H9 (cell line): ENCODE data around the gene DHRS13. TPM values are rescaled to one million over a fixed set of nuclear protein-coding genes. Genes with fewer than 3 reads are reported as not detected.
A peak's percentile ranks its signal among the peaks of the same experiment; 100 is the strongest.
"Not testable (repeated sequence)": the region's sequence is repeated elsewhere in the genome, so short reads cannot be mapped to it uniquely, and the experiment has no call there.

Source experiments
- DNase-seq: peaks from one replicate; pipeline ENCODE4 v3.0.0-alpha.2; 2017
- H2AFZ ChIP-seq: one replicate; pipeline ENCODE4 v1.6.1; 2013; ENCODE audit warnings: mild to moderate bottlenecking, low read length, control low read depth, moderate library complexity
- H2AK5ac ChIP-seq: 2 replicates; pipeline ENCODE4 v1.6.1; 2013; ENCODE audit warnings: low read length, control low read depth, mixed read lengths; ENCODE audit not compliant: insufficient read length
- H2BK120ac ChIP-seq: one replicate; pipeline ENCODE4 v1.6.1; 2013; ENCODE audit warnings: low read depth, mild to moderate bottlenecking, low read length, control low read depth, inconsistent platforms; ENCODE audit not compliant: poor library complexity, severe bottlenecking
- H2BK12ac ChIP-seq: 2 replicates; pipeline ENCODE4 v1.6.1; 2013; ENCODE audit warnings: low read length, control low read depth, mixed read lengths, low read depth; ENCODE audit not compliant: insufficient read length
- H2BK15ac ChIP-seq: 2 replicates; pipeline ENCODE4 v1.6.1; 2013; ENCODE audit warnings: low read depth, low read length, control low read depth
- H2BK20ac ChIP-seq: one replicate; pipeline ENCODE4 v1.6.1; 2013; ENCODE audit warnings: low read depth, mild to moderate bottlenecking, low read length, control low read depth, inconsistent platforms; ENCODE audit not compliant: poor library complexity, severe bottlenecking
- H2BK5ac ChIP-seq: 2 replicates; pipeline ENCODE4 v1.6.1; 2013; ENCODE audit warnings: low read length, control low read depth, mixed read lengths; ENCODE audit not compliant: insufficient read length
- H3K14ac ChIP-seq: 2 replicates; pipeline ENCODE4 v1.6.1; 2013; ENCODE audit warnings: low read length, control low read depth; ENCODE audit not compliant: insufficient read depth
- H3K18ac ChIP-seq: 2 replicates; pipeline ENCODE4 v1.6.1; 2013; ENCODE audit warnings: low read depth, mild to moderate bottlenecking, mixed read lengths, low read length, control low read depth; ENCODE audit not compliant: insufficient read length
- H3K23ac ChIP-seq: 2 replicates; pipeline ENCODE4 v1.6.1; 2013; ENCODE audit warnings: low read length, control low read depth, mixed read lengths, low read depth; ENCODE audit not compliant: insufficient read length
- H3K23me2 ChIP-seq: 2 replicates; pipeline ENCODE4 v1.6.1; 2013; ENCODE audit warnings: low read depth, mild to moderate bottlenecking, mixed read lengths, low read length, control low read depth; ENCODE audit not compliant: insufficient read length, poor library complexity, severe bottlenecking
- H3K27ac ChIP-seq: 2 replicates; pipeline ENCODE4 v1.5.1; 2013; ENCODE audit warnings: low read length, control low read depth, mixed read lengths, low read depth; ENCODE audit not compliant: insufficient read length
- H3K27me3 ChIP-seq: 2 replicates; pipeline ENCODE4 v1.6.1; 2013; ENCODE audit warnings: low read length, control low read depth, inconsistent platforms; ENCODE audit not compliant: insufficient read depth
- H3K4ac ChIP-seq: 2 replicates; pipeline ENCODE4 v1.6.1; 2013; ENCODE audit warnings: low read depth, mild to moderate bottlenecking, control low read depth, inconsistent platforms, low read length, moderate library complexity
- H3K4me1 ChIP-seq: 2 replicates; pipeline ENCODE4 v1.6.1; 2013; ENCODE audit warnings: low read length, control low read depth, inconsistent platforms; ENCODE audit not compliant: insufficient read depth
- H3K4me2 ChIP-seq: 2 replicates; pipeline ENCODE4 v1.6.1; 2013; ENCODE audit warnings: low read length, control low read depth, mixed read lengths; ENCODE audit not compliant: insufficient read length, insufficient read depth
- H3K56ac ChIP-seq: 2 replicates; pipeline ENCODE4 v1.6.1; 2013; ENCODE audit warnings: low read depth, mild to moderate bottlenecking, mixed read lengths, low read length, control low read depth; ENCODE audit not compliant: insufficient read length
- H3K79me1 ChIP-seq: 2 replicates; pipeline ENCODE4 v1.6.1; 2013; ENCODE audit warnings: low read depth, mild to moderate bottlenecking, moderate library complexity, low read length, control low read depth, inconsistent platforms; ENCODE audit not compliant: insufficient read depth, poor library complexity, severe bottlenecking
- H3K79me2 ChIP-seq: 2 replicates; pipeline ENCODE4 v1.6.1; 2013; ENCODE audit warnings: low read length, control low read depth, inconsistent platforms; ENCODE audit not compliant: insufficient read depth
- H3K9ac ChIP-seq: 2 replicates; pipeline ENCODE4 v1.6.1; 2013; ENCODE audit warnings: low read length, control low read depth, mixed read lengths; ENCODE audit not compliant: insufficient read length; ENCODE audit errors: extremely low read depth
- H3K9me3 ChIP-seq: one replicate; pipeline ENCODE4 v1.6.1; 2013; ENCODE audit warnings: low read depth, low read length, inconsistent platforms; ENCODE audit not compliant: control insufficient read depth
- H3T11ph ChIP-seq: one replicate; pipeline ENCODE4 v1.6.1; 2013; ENCODE audit warnings: mild to moderate bottlenecking, low read length, control low read depth, inconsistent platforms
- H4K20me1 ChIP-seq: one replicate; pipeline ENCODE4 v1.6.1; 2013; ENCODE audit not compliant: control insufficient read depth, insufficient read length, insufficient read depth
- H4K5ac ChIP-seq: 2 replicates; pipeline ENCODE4 v1.6.1; 2013; ENCODE audit warnings: low read depth, mild to moderate bottlenecking, mixed read lengths, low read length, control low read depth; ENCODE audit not compliant: insufficient read length
- H4K8ac ChIP-seq: replicated peaks from 2 replicates; pipeline ENCODE4 v1.6.1; 2013; ENCODE audit warnings: low read length, control low read depth, mixed read lengths, low read depth; ENCODE audit not compliant: insufficient read length
- H4K91ac ChIP-seq: 2 replicates; pipeline ENCODE4 v1.6.1; 2013; ENCODE audit warnings: low read depth, mild to moderate bottlenecking, moderate library complexity, mixed read lengths, low read length, control low read depth; ENCODE audit not compliant: insufficient read length
- H3K27ac Mint-ChIP-seq, 3 experiments: 2 replicates in 2 of 3; 3 replicates in 1 of 3; pipeline ENCODE4 v1.8.0; 2020 to 2021; ENCODE audit warnings: mixed read lengths in 3 of 3, mild to moderate bottlenecking in 1 of 3, moderate library complexity in 1 of 3
- H3K27me3 Mint-ChIP-seq: 2 replicates; pipeline ENCODE4 v1.8.0; 2021; ENCODE audit warnings: low read depth, mild to moderate bottlenecking, moderate library complexity, mixed read lengths
- H3K36me3 Mint-ChIP-seq, 3 experiments: 2 replicates in 2 of 3; 3 replicates in 1 of 3; pipeline ENCODE4 v1.8.0; 2020 to 2021; ENCODE audit warnings: low read depth in 3 of 3, mixed read lengths in 3 of 3; ENCODE audit not compliant: insufficient read depth in 1 of 3
- H3K4me1 Mint-ChIP-seq, 2 experiments: 2 replicates each; pipeline ENCODE4 v1.8.0; 2020; ENCODE audit warnings: mixed read lengths in 2 of 2
- H3K4me3 Mint-ChIP-seq, 2 experiments: 2 replicates in 1 of 2; 3 replicates in 1 of 2; pipeline ENCODE4 v1.8.0; 2020 to 2021; ENCODE audit warnings: mild to moderate bottlenecking in 2 of 2, mixed read lengths in 2 of 2, moderate library complexity in 1 of 2
- H3K9me3 Mint-ChIP-seq, 2 experiments: 2 replicates in 1 of 2; 3 replicates in 1 of 2; pipeline ENCODE4 v1.8.0; 2020; ENCODE audit warnings: mild to moderate bottlenecking in 2 of 2, mixed read lengths in 2 of 2, moderate library complexity in 1 of 2
- WGBS: extraction: QIAGEN DNeasy Blood & Tissue Kit; methylation state at CpG from one replicate; pipeline ENCODE4 v1.1.7; 2013; ENCODE audit warnings: missing lambda C conversion rate, low lambda C conversion rate, mixed read lengths; ENCODE audit not compliant: insufficient read length; ENCODE audit errors: extremely low coverage; 5-methylcytosine and 5-hydroxymethylcytosine counted together
- total RNA-seq: library from RNA; stranded (reverse); gene quantifications from 2 replicates; pipeline ENCODE4 v1.2.1, GENCODE V29; 2021
- TF ChIP-seq, protein P1 (sequence below): fragments of 200-600 bp; sonication (generic); conservative IDR thresholded peaks from 3 replicates; pipeline ENCODE4 v1.8.0; 2021; ENCODE audit warnings: antibody characterized with exemption, mild to moderate bottlenecking

Gene DHRS13
- total RNA-seq, 1 experiment from 2014 or later, result 29.6 TPM

DNA sequence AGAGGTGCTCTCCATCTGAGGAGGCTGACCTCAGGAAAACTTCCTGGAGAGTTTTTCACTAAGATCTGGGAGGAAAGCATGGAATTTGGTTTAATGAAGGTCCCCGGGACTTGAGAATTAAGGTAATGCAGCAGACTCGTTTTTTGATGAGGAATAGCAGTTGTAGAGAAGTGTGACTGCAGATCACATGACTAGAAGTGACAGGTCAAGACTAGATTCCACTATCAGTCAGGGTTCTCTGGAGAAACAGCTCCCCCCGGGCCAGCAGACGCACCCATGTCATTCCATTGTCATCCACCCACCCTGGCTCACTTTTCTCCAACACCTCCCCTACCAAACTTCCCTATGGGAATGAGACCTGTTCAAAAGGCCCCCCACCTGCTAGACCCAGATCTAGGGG is 1.9 kb upstream of the DHRS13 start:
- no peaks in the 10 kb centered on the region for H3K9me3 ChIP-seq
- H3K9ac ChIP-seq, result no peak overlapping the region
- no peak overlapping the region for H2BK20ac ChIP-seq
- H3K27ac ChIP-seq, result no peak overlapping the region
- DNase-seq, result no peak
- H3K79me2 ChIP-seq, result no peaks in the 10 kb centered on the region
- H3K18ac ChIP-seq, result no peak overlapping the region
- H2BK12ac ChIP-seq, result no peak overlapping the region
- no peaks in the 10 kb centered on the region for H4K20me1 ChIP-seq
- peaks cover 0 to 3% of the 10 kb centered on the region in 2 experiments; a peak in 2 of 5 replicates for H3K9me3 Mint-ChIP-seq
- H3K27me3 ChIP-seq, result no peaks in the 10 kb centered on the region
- no peak overlapping the region for H3K4me3 Mint-ChIP-seq
- H2AK5ac ChIP-seq, result no peak overlapping the region
- no peak overlapping the region for H3K14ac ChIP-seq
- H3K36me3 Mint-ChIP-seq, result peaks cover 34 to 64% (median 40%) of the 10 kb centered on the region in 3 experiments
- no peak overlapping the region for H4K91ac ChIP-seq
- peak overlapping the region in 1 of 3 experiments; percentile 69; a peak in 3 of 7 replicates for H3K27ac Mint-ChIP-seq
- H2AFZ ChIP-seq, result no peak overlapping the region
- H4K5ac ChIP-seq, result no peak overlapping the region
- H3K56ac ChIP-seq, result no peak overlapping the region
- H3K4me1 Mint-ChIP-seq, result peaks cover 29 to 44% of the 10 kb centered on the region in 2 experiments
- TF ChIP-seq, protein P1, sequence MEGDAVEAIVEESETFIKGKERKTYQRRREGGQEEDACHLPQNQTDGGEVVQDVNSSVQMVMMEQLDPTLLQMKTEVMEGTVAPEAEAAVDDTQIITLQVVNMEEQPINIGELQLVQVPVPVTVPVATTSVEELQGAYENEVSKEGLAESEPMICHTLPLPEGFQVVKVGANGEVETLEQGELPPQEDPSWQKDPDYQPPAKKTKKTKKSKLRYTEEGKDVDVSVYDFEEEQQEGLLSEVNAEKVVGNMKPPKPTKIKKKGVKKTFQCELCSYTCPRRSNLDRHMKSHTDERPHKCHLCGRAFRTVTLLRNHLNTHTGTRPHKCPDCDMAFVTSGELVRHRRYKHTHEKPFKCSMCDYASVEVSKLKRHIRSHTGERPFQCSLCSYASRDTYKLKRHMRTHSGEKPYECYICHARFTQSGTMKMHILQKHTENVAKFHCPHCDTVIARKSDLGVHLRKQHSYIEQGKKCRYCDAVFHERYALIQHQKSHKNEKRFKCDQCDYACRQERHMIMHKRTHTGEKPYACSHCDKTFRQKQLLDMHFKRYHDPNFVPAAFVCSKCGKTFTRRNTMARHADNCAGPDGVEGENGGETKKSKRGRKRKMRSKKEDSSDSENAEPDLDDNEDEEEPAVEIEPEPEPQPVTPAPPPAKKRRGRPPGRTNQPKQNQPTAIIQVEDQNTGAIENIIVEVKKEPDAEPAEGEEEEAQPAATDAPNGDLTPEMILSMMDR, result no peak
- H3T11ph ChIP-seq, result no peak overlapping the region
- H2BK120ac ChIP-seq, result no peak overlapping the region
- no peak overlapping the region for H4K8ac ChIP-seq
- H3K4ac ChIP-seq, result no peak overlapping the region
- H3K79me1 ChIP-seq, result no peaks in the 10 kb centered on the region
- peaks cover 3% of the 10 kb centered on the region for H3K27me3 Mint-ChIP-seq
- no peak overlapping the region for H2BK15ac ChIP-seq
- no CpG with 5 or more reads among the region's 4 CpGs for WGBS
- no peak overlapping the region for H2BK5ac ChIP-seq
- no peaks in the 10 kb centered on the region for H3K23me2 ChIP-seq
- H3K23ac ChIP-seq, result no peak overlapping the region
- no peak overlapping the region for H3K4me2 ChIP-seq
- peaks cover 1% of the 10 kb centered on the region; the same call in 1 of the 2 replicates for H3K4me1 ChIP-seq

DNA sequence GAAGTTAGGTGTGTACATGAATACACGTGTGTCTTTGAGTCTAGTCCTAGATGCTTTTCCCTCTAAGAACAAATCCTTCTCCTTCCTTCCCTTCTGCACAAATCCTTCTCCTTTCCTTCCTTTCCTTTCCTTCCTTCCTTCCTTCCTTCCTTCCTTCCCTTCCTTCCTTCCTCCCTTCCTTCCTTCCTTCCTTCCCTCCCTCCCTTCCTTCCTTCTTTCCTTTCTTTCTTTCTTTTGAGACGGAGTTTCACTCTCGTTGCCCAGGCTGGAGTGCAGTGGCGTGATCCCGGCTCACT is 615 bp upstream of the DHRS13 start:
- H4K8ac ChIP-seq, H3K9ac ChIP-seq, H3K23me2 ChIP-seq, H2BK15ac ChIP-seq, DNase-seq, H2BK12ac ChIP-seq, H2BK120ac ChIP-seq, H4K5ac ChIP-seq, H3K9me3 ChIP-seq, H2BK20ac ChIP-seq, H3K18ac ChIP-seq, H2AFZ ChIP-seq, H3K4me2 ChIP-seq, H3K27me3 ChIP-seq, H3K14ac ChIP-seq, H3K79me2 ChIP-seq, H3K9me3 Mint-ChIP-seq, H4K20me1 ChIP-seq, H3T11ph ChIP-seq, H3K79me1 ChIP-seq, H3K27me3 Mint-ChIP-seq, H2AK5ac ChIP-seq, H3K56ac ChIP-seq, H3K23ac ChIP-seq, H3K27ac ChIP-seq, H3K4me1 ChIP-seq, H2BK5ac ChIP-seq, H4K91ac ChIP-seq, H3K4ac ChIP-seq: not testable (repeated sequence)
- H3K27ac Mint-ChIP-seq, result peak overlapping the region in 1 of 3 experiments; percentile 42; a peak in 2 of 7 replicates
- H3K36me3 Mint-ChIP-seq, result peaks cover 34 to 60% (median 41%) of the 10 kb centered on the region in 3 experiments
- H3K4me1 Mint-ChIP-seq, result peaks cover 19 to 34% of the 10 kb centered on the region in 2 experiments
- H3K4me3 Mint-ChIP-seq, result peak overlapping the region; percentile 52 to 80
- WGBS, result no CpG with 5 or more reads among the region's 5 CpGs
